HUDEP-2 (cell line): ENCODE data around the gene TH.

Experiments used
- DNase-seq, 76 experiments: peaks; one replicate each; lab custom pipeline; 2025; ENCODE audit not compliant: unreplicated experiment in 76 of 76; lab: John Stamatoyannopoulos, UW

The TH gene

DNA sequence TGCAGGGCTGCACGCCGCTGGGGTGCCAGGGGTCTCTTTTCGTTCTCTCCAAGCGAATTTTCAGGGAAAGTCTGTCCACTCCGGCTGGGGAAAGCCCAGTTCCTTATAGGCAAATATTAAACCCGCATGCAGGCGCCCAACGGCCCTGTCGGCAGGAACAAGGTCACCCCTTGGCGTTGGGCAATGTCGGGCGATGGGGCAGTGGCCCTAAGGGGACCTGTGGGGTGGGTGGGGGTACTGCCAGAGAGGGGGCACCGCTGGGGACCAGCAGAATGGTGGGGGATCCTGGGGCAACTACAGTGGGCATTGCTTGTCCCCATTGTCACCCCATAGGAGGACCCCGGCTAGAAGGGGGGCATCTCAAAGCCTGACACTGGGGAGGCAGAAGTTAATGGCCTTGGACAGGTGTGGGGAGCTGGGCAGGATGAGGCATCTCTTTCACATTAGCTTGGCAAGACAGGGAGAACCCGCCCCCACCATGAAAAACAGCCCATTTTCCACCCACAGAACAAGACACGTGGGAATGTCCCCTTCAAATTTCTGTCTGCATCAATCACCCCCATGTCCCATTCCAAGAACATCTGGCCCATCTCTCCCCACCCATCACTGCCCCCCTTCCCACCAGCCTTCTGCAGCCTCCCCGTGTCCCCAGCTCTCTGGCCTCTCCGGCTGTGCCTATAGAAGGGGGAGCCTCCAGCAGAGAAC, 26.9 kb downstream of the TH start:
- no peak for DNase-seq

- DNase-seq, result no peak
Observed at GRCh38 chr11:2143799-2144543, 27.6 kb downstream of the TH start.

DNA sequence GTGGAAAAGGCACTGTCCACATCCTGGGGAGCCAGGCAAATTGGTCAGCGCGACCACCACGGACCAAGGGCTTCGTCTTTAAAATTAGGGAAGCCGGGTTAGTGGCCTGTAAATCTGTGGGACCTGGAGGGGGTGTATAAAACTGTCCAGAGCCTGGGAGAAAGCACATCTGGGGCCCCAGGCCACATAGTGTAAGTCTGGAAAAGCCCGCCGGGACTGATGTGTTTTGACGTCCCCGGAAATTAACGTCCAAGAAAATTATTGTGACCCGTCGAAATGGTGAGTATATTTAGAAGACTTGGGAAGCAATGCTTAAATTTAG, 28.2 kb downstream of the TH start:
- no peak for DNase-seq

GRCh38 chr11:2142762-2143202, 28.8 kb downstream of the TH start:
- DNase-seq, result no peak

DNA sequence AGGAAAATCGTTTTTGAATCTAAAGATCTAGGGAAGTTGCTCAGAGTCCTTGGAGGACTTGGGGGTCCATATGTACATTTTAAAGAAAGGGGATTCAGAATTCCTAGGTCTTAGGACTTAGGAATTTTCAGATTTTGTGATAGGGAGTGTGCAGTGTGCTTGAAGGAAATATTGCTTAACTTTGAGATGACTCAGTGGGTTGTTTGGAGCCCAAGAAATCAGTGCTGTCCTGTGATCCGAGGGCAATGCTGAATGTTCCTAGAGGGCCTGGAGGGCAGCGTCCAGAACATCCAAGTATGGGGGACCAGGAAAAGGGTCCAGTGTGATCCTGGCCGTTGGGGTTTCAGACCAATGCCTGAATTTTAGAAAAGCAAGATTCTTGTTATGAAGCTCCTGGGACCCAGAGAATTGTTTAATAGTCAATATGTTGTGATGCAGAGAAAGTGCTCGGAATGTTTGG, 29.3 kb downstream of the TH start:
- no peak for DNase-seq

GRCh38 chr11:2140411-2141400, 30.9 kb downstream of the TH start:
- DNase-seq, result no peak

- DNase-seq, result no peak
Observed at GRCh38 chr11:2139621-2140337, 31.8 kb downstream of the TH start.

DNA sequence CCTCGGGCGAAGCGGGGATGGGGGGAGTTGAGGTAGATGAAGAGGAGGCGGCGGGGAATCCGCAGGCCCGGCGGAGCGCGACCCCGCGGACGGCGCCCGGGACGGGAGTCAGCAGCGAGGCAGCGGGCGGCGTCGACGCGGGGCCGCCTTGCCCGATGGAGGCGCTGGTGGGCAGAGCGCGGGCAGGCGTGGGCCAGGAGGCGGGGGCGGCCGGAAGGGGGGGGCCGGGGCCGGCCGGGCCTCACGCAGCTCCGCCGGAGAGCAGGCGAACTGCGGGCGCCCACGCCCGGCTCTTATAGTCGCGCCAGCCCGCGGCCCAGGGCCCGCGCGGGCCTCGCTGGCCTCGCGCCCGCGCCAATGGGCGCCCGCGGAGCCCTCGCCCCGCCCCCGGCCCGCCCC, 32.5 kb downstream of the TH start, which contains the start of gene IGF2:
Gene IGF2, minus strand, starts transcription at position 267 of the 399 bp plus-strand sequence. CDS start 3,866 bp downstream, outside the sequence.
- DNase-seq, result no peak

DNA sequence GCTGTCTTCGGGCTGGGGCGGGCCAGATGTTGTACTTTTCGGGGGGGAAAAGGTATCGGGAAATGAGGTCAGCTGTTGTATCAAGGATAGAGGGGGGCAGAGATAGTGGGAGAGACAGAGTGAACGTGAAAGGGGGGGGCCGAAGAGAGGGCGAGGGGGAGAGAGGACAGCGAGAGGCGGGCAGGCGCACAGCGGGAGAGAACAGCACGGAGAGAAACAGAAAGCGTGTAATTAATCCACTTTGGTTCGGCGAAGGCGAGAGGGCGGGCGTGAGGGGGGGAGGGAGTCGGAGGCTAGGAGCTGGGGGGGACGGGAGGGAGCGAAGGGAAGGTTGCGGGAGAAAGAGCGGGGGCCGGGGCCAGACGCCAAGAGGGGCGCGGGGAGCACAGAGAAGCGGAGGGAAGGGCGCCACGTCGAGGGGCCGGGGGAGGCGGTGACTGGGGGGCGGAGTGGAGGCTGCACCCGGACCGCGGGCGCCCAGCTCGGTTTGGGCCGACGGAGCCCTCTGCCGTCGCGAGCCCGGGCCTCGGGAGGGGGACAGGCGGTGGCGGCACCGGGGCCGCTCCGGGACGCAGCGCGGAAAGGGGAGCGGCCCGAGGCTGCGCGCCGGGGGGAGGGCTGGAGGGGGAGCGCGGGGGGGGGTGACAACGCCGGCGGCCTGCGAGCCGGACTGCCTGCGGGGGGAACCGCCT, 33.0 kb downstream of the TH start:
- no peak for DNase-seq

DNA sequence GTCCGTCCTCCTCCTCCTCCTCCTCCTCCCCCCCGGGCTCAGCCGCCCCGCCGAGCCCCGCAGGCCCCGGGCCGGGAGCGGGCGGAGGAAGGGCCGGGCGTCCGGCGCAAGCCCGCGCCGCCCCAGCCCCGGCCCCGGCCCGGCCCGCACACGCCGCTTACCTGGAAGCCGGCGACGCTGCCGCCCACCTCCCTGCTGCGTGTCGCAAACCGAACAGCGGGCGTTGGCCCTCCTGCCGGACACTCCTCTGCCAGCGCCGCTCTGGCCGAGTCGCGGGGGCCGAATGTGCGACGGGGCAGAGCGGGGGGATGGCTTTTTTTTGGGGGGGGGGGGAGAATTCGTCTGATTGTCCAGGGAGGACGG, 33.6 kb downstream of the TH start:
- no peak for DNase-seq

GRCh38 chr11:2137202-2138067, 34.2 kb downstream of the TH start:
- DNase-seq, result no peak

- DNase-seq, result no peak
Observed at GRCh38 chr11:2136952-2137201, 34.7 kb downstream of the TH start.

DNA sequence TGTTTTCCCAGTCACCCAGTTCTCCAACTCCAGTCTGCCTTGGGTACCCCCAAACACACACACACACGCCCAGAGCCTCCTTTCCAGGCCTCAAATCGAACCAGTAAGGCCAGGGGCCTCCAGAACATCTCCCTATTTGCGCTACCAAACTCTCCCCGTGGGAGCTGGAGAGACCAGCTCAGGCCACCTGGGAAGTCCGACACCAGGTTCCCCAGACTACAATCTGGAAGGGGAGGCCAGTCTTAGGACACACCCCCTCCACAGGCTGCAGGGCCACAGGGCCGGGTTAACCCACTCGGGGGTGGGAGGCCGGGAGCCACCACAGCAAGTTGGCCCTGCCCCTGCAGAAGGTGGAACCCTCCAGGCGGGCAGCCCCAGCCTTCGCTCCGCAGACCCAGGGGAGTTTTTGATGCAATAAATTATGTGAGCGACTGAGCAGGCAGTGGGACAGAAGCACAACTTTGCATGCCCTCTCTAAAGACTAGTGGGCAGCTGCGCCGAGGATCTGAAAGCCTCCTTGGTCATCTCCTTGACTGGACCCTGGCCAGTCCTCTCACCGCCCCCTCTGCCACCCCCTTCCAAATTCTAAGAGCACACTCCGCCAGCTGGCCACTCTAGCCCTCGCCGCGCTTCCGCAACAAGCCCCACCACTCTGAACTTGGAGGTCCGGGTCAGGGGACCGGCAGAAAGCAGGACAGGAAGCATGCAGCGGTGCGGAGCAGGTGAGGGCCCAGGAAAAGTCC, 35.2 kb downstream of the TH start:
- no peak for DNase-seq

- no peak for DNase-seq
Observed at GRCh38 chr11:2135648-2136201, 35.9 kb downstream of the TH start.

GRCh38 chr11:2135018-2135569, 36.5 kb downstream of the TH start:
- DNase-seq, result no peak

- no peak for DNase-seq
Observed at GRCh38 chr11:2134022-2135010, 37.3 kb downstream of the TH start.
